Suprapubic skin (tissue), 4 donors: ENCODE data around the gene DCST1.

Experiments used
- CTCF ChIP-seq, 2 donors: fragments of 200-600 bp in 1 of 2; fragments of 450-650 bp in 1 of 2; sonication (generic) in 1 of 2; IDR thresholded peaks; one replicate each; pipeline ENCODE4 v1.5.1; 2016 to 2019; ENCODE audit warnings: antibody characterized with exemption in 2 of 2, mild to moderate bottlenecking in 1 of 2, moderate library complexity in 1 of 2
- EP300 ChIP-seq: sonication (generic); formaldehyde crosslinking; IDR thresholded peaks from one replicate; pipeline ENCODE4 v1.6.1; 2017; ENCODE audit warnings: antibody characterized with exemption
- POLR2A ChIP-seq, 2 donors: fragments of 450-650 bp; IDR thresholded peaks; one replicate each; pipeline ENCODE4 v1.6.1; 2017; ENCODE audit warnings: antibody characterized with exemption in 2 of 2, mild to moderate bottlenecking in 2 of 2, moderate library complexity in 2 of 2
- POLR2AphosphoS5 ChIP-seq, 3 donors: sonication (generic); formaldehyde crosslinking; IDR thresholded peaks; one replicate each; pipeline ENCODE4 v1.6.1; 2017; ENCODE audit warnings: antibody characterized with exemption in 3 of 3

GRCh38 chr1:155013632-155014031 lies 20.0 kb upstream of the DCST1 start:
- TF ChIP-seq POLR2AphosphoS5 (IDR thresholded peaks at IDR 0.05) (no peak), POLR2A (IDR thresholded peaks at IDR 0.05) (no peak), CTCF (IDR thresholded peaks at IDR 0.05) (no peak), EP300 (no peak)
